Activated T-cell treated with anti-CD3 and anti-CD28 coated beads for 4 hours (primary cell): ENCODE measurements around the gene PPP1R7.

Experiments used
- DNase-seq: peaks from one replicate; pipeline ENCODE4 v3.0.0-alpha.2; 2020

Gene PPP1R7

GRCh38 chr2:241198381-241199279 lies 48.4 kb downstream of the PPP1R7 start:
- no peak for DNase-seq

- no peak for DNase-seq
These were observed 49.0 kb downstream of the PPP1R7 start for GRCh38 chr2:241199286-241199685.

- no peak for DNase-seq
These were observed 49.9 kb downstream of the PPP1R7 start for GRCh38 chr2:241199897-241200821.

- no peak for DNase-seq
These were observed 50.6 kb downstream of the PPP1R7 start for GRCh38 chr2:241200822-241201395.

GRCh38 chr2:241201445-241202267 lies 51.4 kb downstream of the PPP1R7 start:
- DNase-seq = no peak

GRCh38 chr2:241202268-241202585 lies 52.0 kb downstream of the PPP1R7 start:
- no peak for DNase-seq

- no peak for DNase-seq
These were observed 52.4 kb downstream of the PPP1R7 start for GRCh38 chr2:241202681-241203080.

GRCh38 chr2:241203218-241204009 lies 53.1 kb downstream of the PPP1R7 start:
- DNase-seq = no peak

- DNase-seq = no peak
These were observed 53.7 kb downstream of the PPP1R7 start for GRCh38 chr2:241204010-241204384.

GRCh38 chr2:241204490-241204889 lies 54.2 kb downstream of the PPP1R7 start:
- DNase-seq = no peak

- DNase-seq = no peak
These were observed 54.8 kb downstream of the PPP1R7 start for GRCh38 chr2:241205086-241205485.

GRCh38 chr2:241207151-241207550 lies 56.9 kb downstream of the PPP1R7 start:
- no peak for DNase-seq

- no peak for DNase-seq
These were observed 57.4 kb downstream of the PPP1R7 start for GRCh38 chr2:241207641-241208040.

- DNase-seq = no peak
These were observed 57.8 kb downstream of the PPP1R7 start for GRCh38 chr2:241208058-241208457.

GRCh38 chr2:241209271-241209670 lies 59.0 kb downstream of the PPP1R7 start:
- DNase-seq = no peak

- DNase-seq = no peak
These were observed 61.0 kb downstream of the PPP1R7 start for GRCh38 chr2:241211276-241211675.

GRCh38 chr2:241213041-241213440 lies 62.8 kb downstream of the PPP1R7 start:
- no peak for DNase-seq

- DNase-seq = no peak
These were observed 63.3 kb downstream of the PPP1R7 start for GRCh38 chr2:241213567-241213966.

- no peak for DNase-seq
These were observed 63.9 kb downstream of the PPP1R7 start for GRCh38 chr2:241214209-241214608.

- no peak for DNase-seq
These were observed 64.5 kb downstream of the PPP1R7 start for GRCh38 chr2:241214766-241215165.

- DNase-seq = no peak
These were observed 65.2 kb downstream of the PPP1R7 start for GRCh38 chr2:241215421-241215820.
